ENCODE data around the gene BFSP2.

Gene BFSP2

GRCh38 chr3:133375403-133375745, 24.5 kb upstream of the BFSP2 start:
- Histone ChIP-seq H2AFZ (ENCODE audit: low read length) (no peak overlapping the region), H3K27me3 (ENCODE audit: insufficient read depth, low read length, poor library complexity, severe bottlenecking) (no peaks in the 10 kb centered on the region), H3K79me2 (ENCODE audit: insufficient read depth, low read length) (no peaks in the 10 kb centered on the region), H3F3A (ENCODE audit: low read depth) (no peaks in the 10 kb centered on the region), H3K36me3 (ENCODE audit: insufficient read depth, low read length) (no peaks in the 10 kb centered on the region), H3K4me3 (ENCODE audit: low read length, poor library complexity, severe bottlenecking) (no peak overlapping the region), H3K4me2 (ENCODE audit: low read depth, low read length, poor library complexity, severe bottlenecking) (no peak overlapping the region), H3K9ac (ENCODE audit: low read depth, low read length, poor library complexity, severe bottlenecking) (no peak overlapping the region), H4K20me1 (ENCODE audit: insufficient read depth, low read length, poor library complexity, severe bottlenecking) (no peaks in the 10 kb centered on the region), H3K4me1 (ENCODE audit: insufficient read depth, low read length, poor library complexity, severe bottlenecking) (no peaks in the 10 kb centered on the region), H3K9me3 (ENCODE audit: insufficient read depth, low read depth, low read length) (no peaks in the 10 kb centered on the region), H3K9me2 (replicated peaks; ENCODE audit: low read depth, low read length) (no peaks in the 10 kb centered on the region)
- no peak for TF ChIP-seq EZH2phosphoT487 (IDR thresholded peaks at IDR 0.05; ENCODE audit: borderline replicate concordance)
- no peak for TF ChIP-seq CTCF (conservative IDR thresholded peaks at IDR 0.05; ENCODE audit: low read length)

- Histone ChIP-seq H3K9ac (ENCODE audit: low read depth, low read length, poor library complexity, severe bottlenecking) (no peak overlapping the region), H3F3A (ENCODE audit: low read depth) (no peaks in the 10 kb centered on the region), H4K20me1 (ENCODE audit: insufficient read depth, low read length, poor library complexity, severe bottlenecking) (no peaks in the 10 kb centered on the region), H3K9me2 (replicated peaks; ENCODE audit: low read depth, low read length) (no peaks in the 10 kb centered on the region), H3K27me3 (ENCODE audit: insufficient read depth, low read length, poor library complexity, severe bottlenecking) (no peaks in the 10 kb centered on the region), H3K36me3 (ENCODE audit: insufficient read depth, low read length) (no peaks in the 10 kb centered on the region), H3K79me2 (ENCODE audit: insufficient read depth, low read length) (no peaks in the 10 kb centered on the region), H3K9me3 (ENCODE audit: insufficient read depth, low read depth, low read length) (no peaks in the 10 kb centered on the region), H3K4me2 (ENCODE audit: low read depth, low read length, poor library complexity, severe bottlenecking) (no peak overlapping the region), H3K4me3 (ENCODE audit: low read length, poor library complexity, severe bottlenecking) (no peak overlapping the region), H2AFZ (ENCODE audit: low read length) (no peak overlapping the region), H3K4me1 (ENCODE audit: insufficient read depth, low read length, poor library complexity, severe bottlenecking) (no peaks in the 10 kb centered on the region)
- no peak; the same call in 1 of the 2 replicates for TF ChIP-seq CTCF (conservative IDR thresholded peaks at IDR 0.05; ENCODE audit: low read length)
- TF ChIP-seq EZH2phosphoT487 (IDR thresholded peaks at IDR 0.05; ENCODE audit: borderline replicate concordance) = no peak
Measured at GRCh38 chr3:133376810-133377209, 23.0 kb upstream of the BFSP2 start.

GRCh38 chr3:133377396-133377795, 22.5 kb upstream of the BFSP2 start:
- TF ChIP-seq EZH2phosphoT487 (IDR thresholded peaks at IDR 0.05; ENCODE audit: borderline replicate concordance) (no peak), CTCF (conservative IDR thresholded peaks at IDR 0.05; ENCODE audit: low read length) (peak; percentile 66)
- H3K79me2 ChIP-seq (ENCODE audit: insufficient read depth, low read length) = no peaks in the 10 kb centered on the region
- H3K4me1 ChIP-seq (ENCODE audit: insufficient read depth, low read length, poor library complexity, severe bottlenecking) = no peaks in the 10 kb centered on the region

More at GRCh38 chr3:133377396-133377795, 22.5 kb upstream of the BFSP2 start:
- Histone ChIP-seq H3K27me3 (ENCODE audit: insufficient read depth, low read length, poor library complexity, severe bottlenecking) (no peaks in the 10 kb centered on the region), H3K4me2 (ENCODE audit: low read depth, low read length, poor library complexity, severe bottlenecking) (no peak overlapping the region), H3K9ac (ENCODE audit: low read depth, low read length, poor library complexity, severe bottlenecking) (no peak overlapping the region), H3K9me2 (replicated peaks; ENCODE audit: low read depth, low read length) (no peaks in the 10 kb centered on the region), H4K20me1 (ENCODE audit: insufficient read depth, low read length, poor library complexity, severe bottlenecking) (no peaks in the 10 kb centered on the region), H3K9me3 (ENCODE audit: insufficient read depth, low read depth, low read length) (no peaks in the 10 kb centered on the region), H3F3A (ENCODE audit: low read depth) (no peaks in the 10 kb centered on the region), H3K4me3 (ENCODE audit: low read length, poor library complexity, severe bottlenecking) (no peak overlapping the region), H3K36me3 (ENCODE audit: insufficient read depth, low read length) (no peaks in the 10 kb centered on the region), H2AFZ (ENCODE audit: low read length) (no peak overlapping the region)
